Measurements from ENCODE around the gene PSMB2.
A peak's percentile ranks its signal among the peaks of the same experiment; 100 is the strongest.

The PSMB2 gene

DNA sequence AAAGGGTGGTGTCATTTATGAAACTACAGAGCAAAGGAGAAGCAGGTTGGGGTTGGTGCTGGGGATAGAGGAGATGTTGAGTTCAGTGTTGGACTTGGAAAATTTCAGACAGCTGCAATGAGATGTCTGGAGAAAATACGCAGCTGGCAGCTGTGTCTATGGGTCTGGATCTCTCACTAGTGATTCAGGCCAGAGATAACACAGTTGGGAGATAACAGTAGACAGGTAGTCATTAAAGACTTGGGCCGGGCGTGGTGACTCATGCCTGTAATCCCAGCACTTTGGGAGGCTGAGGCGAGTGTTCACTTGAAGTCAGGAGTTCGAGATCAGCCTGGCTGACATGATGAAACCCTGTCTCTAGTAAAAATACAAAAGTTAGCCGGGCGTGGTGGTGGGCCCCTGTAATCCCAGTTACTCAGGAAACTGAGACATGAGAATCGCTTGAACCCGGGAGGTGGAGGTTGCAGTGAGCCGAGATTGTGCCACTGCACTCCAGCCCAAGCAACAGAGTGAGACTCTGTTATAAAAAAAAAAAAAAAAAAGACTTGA lies 70.7 kb downstream of the PSMB2 start:
- no peak for DNase-seq

GRCh38 chr1:35569936-35570335 lies 71.4 kb downstream of the PSMB2 start:
- no peak for DNase-seq

DNA sequence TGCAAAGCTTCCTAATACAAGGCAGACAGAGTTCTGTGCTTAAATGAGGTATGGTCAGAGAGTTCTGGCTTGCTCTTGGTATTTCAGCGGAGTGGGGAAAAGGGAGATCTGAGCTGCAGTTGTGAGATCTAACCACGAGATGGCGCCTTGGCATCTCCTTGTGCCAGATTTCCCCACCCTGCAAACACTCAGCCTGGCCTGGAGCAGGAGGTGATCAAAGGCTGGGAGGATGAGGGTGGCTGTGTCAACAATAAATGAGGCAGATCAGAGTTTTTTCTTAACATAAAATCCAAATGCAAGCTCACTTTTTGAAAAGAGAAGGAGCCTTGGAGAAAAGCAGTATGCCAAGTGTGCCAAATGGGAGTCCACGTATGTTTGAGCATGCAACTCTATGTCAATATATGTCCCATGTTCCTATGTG lies 72.3 kb downstream of the PSMB2 start:
- peak; percentile 63 for DNase-seq

- DNase-seq = no peak
These were observed 73.3 kb downstream of the PSMB2 start for GRCh38 chr1:35567947-35568558.

DNA sequence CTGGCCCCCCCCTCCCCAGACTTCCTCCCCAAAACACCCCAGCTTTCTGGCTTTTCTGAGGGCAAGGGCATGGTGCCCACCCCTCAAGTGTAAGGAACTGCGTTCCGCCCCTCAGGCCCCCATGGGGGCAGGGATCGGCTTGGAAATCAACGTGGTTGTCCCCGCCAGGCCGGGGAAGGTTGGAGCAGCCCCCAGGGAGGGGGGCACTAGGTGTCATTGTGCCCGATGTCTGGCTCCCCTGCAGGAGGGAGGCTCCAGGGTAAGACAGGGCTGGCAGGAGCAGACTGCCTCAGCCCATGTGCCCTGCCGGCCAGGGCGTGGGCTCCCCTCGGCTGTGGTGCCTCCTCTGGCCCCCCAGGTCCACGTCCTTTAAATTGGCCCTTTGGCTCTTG lies 75.6 kb downstream of the PSMB2 start:
- no peak for DNase-seq

GRCh38 chr1:35564884-35565741 lies 76.2 kb downstream of the PSMB2 start:
- no peak for DNase-seq

- peak; percentile 57 for DNase-seq
These were observed 77.1 kb downstream of the PSMB2 start for GRCh38 chr1:35564037-35564883.

GRCh38 chr1:35563166-35563565 lies 78.2 kb downstream of the PSMB2 start:
- no peak for DNase-seq

GRCh38 chr1:35561972-35562680 lies 79.2 kb downstream of the PSMB2 start:
- DNase-seq = no peak

DNA sequence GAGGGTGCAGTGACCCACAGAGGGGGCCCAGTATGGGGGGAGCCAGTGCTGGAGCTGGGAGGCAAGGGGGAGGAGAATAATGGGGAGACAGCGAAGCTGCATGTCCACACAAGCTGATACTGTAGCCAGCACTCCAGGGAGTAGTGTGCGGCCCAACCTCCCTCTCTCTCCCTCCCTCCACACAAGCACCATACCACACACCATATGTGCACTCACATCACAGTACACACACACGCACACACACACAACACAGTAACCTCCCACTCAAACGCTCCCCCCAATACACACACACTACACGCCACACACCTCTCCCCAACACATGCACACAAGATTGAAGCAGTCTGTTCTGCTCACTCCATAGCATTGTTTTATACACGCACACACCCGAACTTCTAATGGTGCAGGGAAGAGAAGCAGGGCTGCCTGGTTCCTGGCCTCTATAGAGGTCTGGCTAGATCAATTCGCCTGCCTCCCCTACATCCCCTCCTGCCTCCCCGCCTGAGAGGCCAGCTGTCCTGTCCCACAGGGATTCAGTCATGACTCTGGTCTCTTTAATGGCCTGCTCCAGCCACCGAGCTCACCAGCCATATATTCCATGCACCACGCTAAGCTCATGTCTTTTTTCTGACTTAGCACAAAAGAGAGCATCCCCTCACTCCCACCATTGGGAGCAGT lies 79.9 kb downstream of the PSMB2 start:
- DNase-seq = no peak

DNA sequence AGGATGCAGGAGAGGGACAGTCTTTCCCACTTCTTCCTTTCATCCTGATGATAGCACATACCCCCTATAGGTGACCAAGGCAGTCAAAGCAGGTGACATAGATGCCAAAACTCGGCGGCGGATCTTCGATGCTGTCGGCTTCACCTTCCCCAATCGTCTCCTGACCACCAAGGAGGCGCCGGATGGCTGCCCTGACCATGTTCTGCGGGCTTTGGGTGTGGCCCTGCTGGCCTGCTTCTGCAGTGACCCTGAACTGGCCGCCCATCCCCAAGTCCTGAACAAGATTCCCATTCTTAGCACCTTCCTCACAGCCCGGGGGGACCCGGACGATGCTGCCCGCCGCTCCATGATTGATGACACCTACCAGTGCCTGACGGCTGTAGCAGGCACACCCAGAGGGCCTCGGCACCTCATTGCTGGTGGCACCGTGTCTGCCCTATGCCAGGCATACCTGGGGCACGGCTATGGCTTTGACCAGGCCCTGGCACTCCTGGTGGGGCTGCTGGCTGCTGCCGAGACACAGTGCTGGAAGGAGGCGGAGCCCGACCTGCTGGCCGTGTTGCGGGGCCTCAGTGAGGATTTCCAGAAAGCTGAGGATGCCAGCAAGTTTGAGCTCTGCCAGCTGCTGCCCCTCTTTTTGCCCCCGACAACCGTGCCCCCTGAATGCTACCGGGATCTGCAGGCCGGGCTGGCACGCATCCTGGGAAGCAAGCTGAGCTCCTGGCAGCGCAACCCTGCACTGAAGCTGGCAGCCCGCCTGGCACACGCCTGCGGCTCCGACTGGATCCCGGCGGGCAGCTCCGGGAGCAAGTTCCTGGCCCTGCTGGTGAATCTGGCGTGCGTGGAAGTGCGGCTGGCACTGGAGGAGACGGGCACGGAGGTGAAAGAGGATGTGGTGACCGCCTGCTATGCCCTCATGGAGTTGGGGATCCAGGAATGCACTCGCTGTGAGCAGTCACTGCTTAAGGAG lies 80.8 kb downstream of the PSMB2 start:
- no peak for DNase-seq

DNA sequence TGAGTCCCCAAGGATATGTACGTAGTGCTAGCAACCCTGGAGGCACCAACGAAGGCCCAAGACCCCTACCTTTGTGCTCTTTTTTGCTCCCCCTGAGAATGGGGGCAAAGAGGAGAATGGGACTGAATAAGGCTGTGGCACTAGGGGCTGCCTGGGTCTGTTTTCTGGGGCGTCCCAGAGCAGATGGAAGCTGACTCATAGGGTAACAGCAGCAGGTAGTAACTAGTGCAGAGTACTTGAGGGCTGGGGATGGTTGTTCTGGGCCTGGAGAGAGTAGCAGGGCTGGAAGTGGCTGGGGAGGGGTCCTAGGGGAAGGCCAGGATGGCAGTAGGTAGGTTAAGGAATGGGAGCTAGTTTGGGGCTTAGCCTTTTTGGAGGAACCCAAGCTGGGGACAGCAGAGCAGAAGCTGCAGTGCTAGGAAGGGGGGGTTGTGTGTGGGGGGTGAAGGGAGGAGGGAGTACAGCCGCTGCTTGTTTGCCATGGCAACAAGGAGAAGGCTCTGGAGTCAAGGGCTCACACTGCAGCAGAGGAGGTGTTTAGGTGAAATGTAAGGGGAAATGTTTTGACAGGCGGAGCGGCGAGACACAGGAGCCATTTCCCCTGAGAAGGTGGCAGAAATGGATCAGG lies 81.9 kb downstream of the PSMB2 start:
- no peak for DNase-seq

GRCh38 chr1:35558374-35559316 lies 82.7 kb downstream of the PSMB2 start:
- no peak for DNase-seq

DNA sequence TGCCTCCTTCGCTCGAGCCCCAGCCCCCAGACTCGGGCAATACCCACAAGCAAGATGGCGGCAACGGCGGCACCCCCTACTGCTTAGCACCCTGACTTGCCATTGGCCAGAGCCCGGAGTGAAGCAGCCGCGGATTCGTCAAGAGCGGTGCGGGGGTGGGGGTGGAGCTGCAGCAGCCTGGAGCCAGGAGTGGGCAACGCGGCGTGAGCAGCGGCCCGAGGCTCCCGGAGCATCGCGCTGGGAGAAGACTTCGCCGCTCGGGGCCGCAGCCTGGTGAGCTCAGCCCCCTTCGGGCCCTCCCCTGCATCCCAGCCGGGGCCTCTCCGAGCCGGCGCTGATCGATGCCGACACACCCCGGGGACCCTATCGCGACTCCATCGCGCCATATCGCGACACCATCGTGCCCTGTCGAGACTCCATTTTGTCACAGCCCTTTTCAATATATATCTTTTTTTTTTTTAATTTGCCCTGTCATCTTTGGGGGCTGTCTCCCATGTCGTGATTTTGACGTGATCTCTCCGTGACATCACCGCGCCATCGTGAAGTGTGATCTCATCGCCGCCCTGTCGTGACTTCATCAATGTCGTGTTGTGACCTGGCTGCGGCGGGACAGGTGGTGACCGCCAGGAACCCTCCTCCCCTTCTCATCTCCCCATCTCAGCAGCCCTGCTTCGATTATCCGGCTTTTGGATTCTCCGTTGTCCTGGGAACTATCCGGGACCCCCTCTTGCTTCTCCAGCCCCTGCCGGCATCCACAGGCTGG lies 83.5 kb downstream of the PSMB2 start, which contains the start of gene NCDN:
Gene NCDN (plus strand): TSS at position 189 of the 763 bp plus-strand sequence. CDS start 392 bp downstream, at position 581.
- DNase-seq = peak; percentile 97

GRCh38 chr1:35557118-35557610 lies 84.2 kb downstream of the PSMB2 start, which contains the start of gene KIAA0319L:
TSS of gene KIAA0319L (minus strand) at chr1:35557403. CDS start at chr1:35554491, 2,912 bp downstream.
- no peak for DNase-seq

- no peak for DNase-seq
These were observed 84.7 kb downstream of the PSMB2 start for GRCh38 chr1:35556484-35557117.

All from fibroblast of skin of right quadriceps (primary cell).